Naive thymus-derived CD4-positive, alpha-beta T cell (primary cell): ENCODE results near the gene BANF2. TPM values are rescaled to one million over a fixed set of nuclear protein-coding genes. Genes with fewer than 3 reads are reported as not detected.

ENCODE experiments used
- ATAC-seq: fragments of 150-1000 bp; cut with Tn5 transposase; 2 replicates; pipeline ENCODE4 v1.10.0; 2021; ENCODE audit warnings: mild to moderate bottlenecking, moderate library complexity
- CTCF ChIA-PET: fragments of 350-600 bp; sonication (Branson Sonifier 250); formaldehyde crosslinking; loops from one replicate; lab custom pipeline; 2021; ENCODE audit warnings: antibody characterized with exemption; lab: Charles Lee
- POLR2A ChIA-PET: fragments of 350-600 bp; sonication (Branson Sonifier 250); formaldehyde crosslinking; loops from one replicate; lab custom pipeline; 2021; ENCODE audit warnings: antibody characterized with exemption, inconsistent platforms; lab: Charles Lee
- DNase-seq, 9 donors: peaks; one replicate each; pipeline versions ENCODE4 v3.0.0 to v3.0.0-alpha.2; 2020 to 2022; ENCODE audit warnings: mixed read lengths in 1 of 9
- H3K27ac ChIP-seq: one replicate; pipeline ENCODE4 v1.7.0; 2013; ENCODE audit warnings: mild to moderate bottlenecking, low read depth, low read length, moderate library complexity
- H3K27me3 ChIP-seq, 2 donors: one replicate each; pipeline ENCODE4 v1.7.0; 2013; ENCODE audit warnings: low read length in 2 of 2, mild to moderate bottlenecking in 2 of 2, moderate library complexity in 2 of 2; ENCODE audit not compliant: control insufficient read depth in 2 of 2, insufficient read depth in 2 of 2
- H3K36me3 ChIP-seq, 3 experiments: 1 replicate in 2 of 3; 2 replicates in 1 of 3; pipeline ENCODE4 v1.7.0; 2013; ENCODE audit warnings: low read length in 3 of 3, mild to moderate bottlenecking in 3 of 3, moderate library complexity in 1 of 3; ENCODE audit not compliant: insufficient read depth in 3 of 3, control insufficient read depth in 2 of 3
- H3K4me1 ChIP-seq, 2 donors: one replicate each; pipeline ENCODE4 v1.7.0; 2013; ENCODE audit warnings: low read length in 2 of 2, mild to moderate bottlenecking in 2 of 2, moderate library complexity in 1 of 2; ENCODE audit not compliant: control insufficient read depth in 2 of 2, insufficient read depth in 2 of 2
- H3K4me3 ChIP-seq: 2 replicates; pipeline ENCODE4 v1.7.0; 2013; ENCODE audit warnings: mild to moderate bottlenecking, low read length
- H3K9me3 ChIP-seq, 3 experiments: 1 replicate in 2 of 3; 2 replicates in 1 of 3; pipeline ENCODE4 v1.7.0; 2013; ENCODE audit warnings: low read length in 3 of 3; ENCODE audit not compliant: control insufficient read depth in 2 of 3
- H3K27ac Mint-ChIP-seq, 9 donors: one replicate each; pipeline ENCODE4 v1.8.0; 2020 to 2022; ENCODE audit warnings: mixed read lengths in 9 of 9, mild to moderate bottlenecking in 8 of 9, moderate library complexity in 5 of 9, inconsistent platforms in 2 of 9
- H3K27me3 Mint-ChIP-seq, 5 donors: one replicate each; pipeline ENCODE4 v1.8.0; 2021 to 2022; ENCODE audit warnings: mixed read lengths in 5 of 5, mild to moderate bottlenecking in 1 of 5
- H3K36me3 Mint-ChIP-seq, 5 donors: one replicate each; pipeline ENCODE4 v1.8.0; 2020 to 2022; ENCODE audit warnings: mixed read lengths in 5 of 5, mild to moderate bottlenecking in 3 of 5, inconsistent platforms in 1 of 5
- H3K4me1 Mint-ChIP-seq, 7 donors: one replicate each; pipeline ENCODE4 v1.8.0; 2020 to 2022; ENCODE audit warnings: mixed read lengths in 7 of 7, mild to moderate bottlenecking in 3 of 7, inconsistent platforms in 1 of 7
- H3K4me3 Mint-ChIP-seq, 10 donors: one replicate each; pipeline ENCODE4 v1.8.0; 2020 to 2022; ENCODE audit warnings: mild to moderate bottlenecking in 10 of 10, mixed read lengths in 10 of 10, moderate library complexity in 6 of 10, inconsistent platforms in 2 of 10
- H3K9me3 Mint-ChIP-seq, 11 donors: one replicate each; pipeline ENCODE4 v1.8.0; 2020 to 2022; ENCODE audit warnings: mixed read lengths in 11 of 11, mild to moderate bottlenecking in 4 of 11, inconsistent platforms in 1 of 11, moderate library complexity in 1 of 11
- intact Hi-C, 2 donors: fragments of 100-400 bp; cut with micrococcal nuclease; formaldehyde crosslinking; loops; one replicate each; pipeline ENCODE4 v1.15.1; 2023
- polyA plus RNA-seq, 2 donors: library from polyadenylated mRNA; unstranded; fragments of 300-500 nt; fragmentation: Illumina TruSeq; gene quantifications; one replicate each; pipeline ENCODE4 v1.2.3, GENCODE V29; 2021
- total RNA-seq, 6 experiments: library from RNA in 5 of 6; stranded (reverse) in 5 of 6; gene quantifications; 1 replicate in 5 of 6; 2 replicates in 1 of 6; pipeline ENCODE4 v1.2.3 and lab custom pipeline; 2021 to 2026

The BANF2 gene
- total and polyA plus RNA-seq, 7 experiments from 2014 or later = not detected

GRCh38 chr20:17723301-17723691 is 23.5 kb downstream of the BANF2 start:
- no peak overlapping the region for H3K4me3 Mint-ChIP-seq
- H3K4me1 Mint-ChIP-seq = no peaks in the 10 kb centered on the region
- H3K9me3 Mint-ChIP-seq = no peaks in the 10 kb centered on the region
- H3K27me3 Mint-ChIP-seq = peaks cover 4 to 27% (median 7%) of the 10 kb centered on the region in 5 donors
- no peak overlapping the region for H3K27ac Mint-ChIP-seq
- no peaks in the 10 kb centered on the region for H3K36me3 Mint-ChIP-seq
- no peaks in the 10 kb centered on the region for H3K27me3 ChIP-seq
- no peak overlapping the region for H3K4me3 ChIP-seq
- ChIA-PET CTCF (no interaction called here), POLR2A (no interaction called here)
- no peaks in the 10 kb centered on the region for H3K4me1 ChIP-seq
- intact Hi-C loops = no loop called here
- DNase-seq = no peak
- ATAC-seq = no peak
- H3K9me3 ChIP-seq = no peaks in the 10 kb centered on the region
- H3K36me3 ChIP-seq = no peaks in the 10 kb centered on the region
- H3K27ac ChIP-seq = no peak overlapping the region

GRCh38 chr20:17725094-17725835 is 25.5 kb downstream of the BANF2 start:
- no peak overlapping the region for H3K4me3 Mint-ChIP-seq
- Histone ChIP-seq H3K9me3 (no peaks in the 10 kb centered on the region), H3K4me3 (no peak overlapping the region), H3K27me3 (no peaks in the 10 kb centered on the region), H3K27ac (no peak overlapping the region), H3K36me3 (no peaks in the 10 kb centered on the region), H3K4me1 (no peaks in the 10 kb centered on the region)
- no peak for DNase-seq
- POLR2A ChIA-PET = no interaction called here
- intact Hi-C loops = no loop called here
- H3K36me3 Mint-ChIP-seq = no peaks in the 10 kb centered on the region
- no peak for ATAC-seq
- H3K4me1 Mint-ChIP-seq = no peaks in the 10 kb centered on the region
- no peaks in the 10 kb centered on the region for H3K9me3 Mint-ChIP-seq
- CTCF ChIA-PET = no interaction called here
- peaks cover 4 to 32% (median 15%) of the 10 kb centered on the region in 5 donors for H3K27me3 Mint-ChIP-seq
- no peak overlapping the region for H3K27ac Mint-ChIP-seq

- Mint-ChIP-seq H3K9me3 (no peaks in the 10 kb centered on the region), H3K4me1 (no peaks in the 10 kb centered on the region), H3K36me3 (no peaks in the 10 kb centered on the region), H3K4me3 (no peak overlapping the region), H3K27me3 (peaks cover 4 to 34% (median 18%) of the 10 kb centered on the region in 5 donors), H3K27ac (no peak overlapping the region)
- ATAC-seq (no peak), DNase-seq (no peak)
- intact Hi-C loops = no loop called here
- CTCF ChIA-PET = no interaction called here
- H3K4me3 ChIP-seq = no peak overlapping the region
- no peak overlapping the region for H3K27ac ChIP-seq
- no peaks in the 10 kb centered on the region for H3K4me1 ChIP-seq
- H3K27me3 ChIP-seq = no peaks in the 10 kb centered on the region
- no peaks in the 10 kb centered on the region for H3K9me3 ChIP-seq
- H3K36me3 ChIP-seq = no peaks in the 10 kb centered on the region
- POLR2A ChIA-PET = no interaction called here
Observed at GRCh38 chr20:17726902-17727301, 27.1 kb downstream of the BANF2 start.

GRCh38 chr20:17727351-17727750 is 27.6 kb downstream of the BANF2 start:
- no peaks in the 10 kb centered on the region for H3K9me3 ChIP-seq
- CTCF ChIA-PET = no interaction called here
- no peak overlapping the region for H3K4me3 ChIP-seq
- H3K36me3 ChIP-seq = no peaks in the 10 kb centered on the region
- Mint-ChIP-seq H3K4me3 (no peak overlapping the region), H3K27me3 (peaks cover 4 to 34% (median 18%) of the 10 kb centered on the region in 5 donors), H3K36me3 (no peaks in the 10 kb centered on the region), H3K9me3 (no peaks in the 10 kb centered on the region), H3K4me1 (no peaks in the 10 kb centered on the region), H3K27ac (no peak overlapping the region)
- ATAC-seq (no peak), DNase-seq (no peak)
- intact Hi-C loops = no loop called here
- no peaks in the 10 kb centered on the region for H3K4me1 ChIP-seq
- H3K27me3 ChIP-seq = no peaks in the 10 kb centered on the region
- POLR2A ChIA-PET = no interaction called here
- H3K27ac ChIP-seq = no peak overlapping the region

GRCh38 chr20:17728074-17728473 is 28.3 kb downstream of the BANF2 start:
- Histone ChIP-seq H3K36me3 (no peaks in the 10 kb centered on the region), H3K27ac (no peak overlapping the region), H3K27me3 (no peaks in the 10 kb centered on the region), H3K4me3 (no peak overlapping the region), H3K4me1 (no peaks in the 10 kb centered on the region), H3K9me3 (no peaks in the 10 kb centered on the region)
- ChIA-PET POLR2A (no interaction called here), CTCF (no interaction called here)
- no peak for DNase-seq
- Mint-ChIP-seq H3K27me3 (peaks cover 4 to 26% (median 15%) of the 10 kb centered on the region in 5 donors), H3K27ac (no peak overlapping the region), H3K9me3 (no peaks in the 10 kb centered on the region), H3K4me3 (no peak overlapping the region), H3K36me3 (no peaks in the 10 kb centered on the region), H3K4me1 (no peaks in the 10 kb centered on the region)
- ATAC-seq = no peak
- intact Hi-C loops = no loop called here

- CTCF ChIA-PET = no interaction called here
Observed at GRCh38 chr20:17730071-17730470, 30.3 kb downstream of the BANF2 start.

GRCh38 chr20:17731233-17731632 is 31.5 kb downstream of the BANF2 start:
- H3K4me1 ChIP-seq = no peaks in the 10 kb centered on the region
- no peak overlapping the region for H3K4me3 ChIP-seq
- ATAC-seq (no peak), DNase-seq (no peak)
- intact Hi-C loops = no loop called here
- H3K27ac ChIP-seq = no peak overlapping the region
- CTCF ChIA-PET = no interaction called here
- no peaks in the 10 kb centered on the region for H3K4me1 Mint-ChIP-seq
- H3K36me3 ChIP-seq = no peaks in the 10 kb centered on the region
- no peak overlapping the region for H3K27ac Mint-ChIP-seq
- POLR2A ChIA-PET = no interaction called here
- peaks cover 0 to 4% (median 0%) of the 10 kb centered on the region in 11 donors for H3K9me3 Mint-ChIP-seq
- no peaks in the 10 kb centered on the region for H3K27me3 ChIP-seq
- H3K9me3 ChIP-seq = no peaks in the 10 kb centered on the region
- no peaks in the 10 kb centered on the region for H3K36me3 Mint-ChIP-seq
- peaks cover 2 to 22% (median 15%) of the 10 kb centered on the region in 5 donors for H3K27me3 Mint-ChIP-seq
- H3K4me3 Mint-ChIP-seq = no peak overlapping the region

More at GRCh38 chr20:17730071-17730470, 30.3 kb downstream of the BANF2 start:
- Mint-ChIP-seq H3K4me3 (no peak overlapping the region), H3K9me3 (no peaks in the 10 kb centered on the region), H3K36me3 (no peaks in the 10 kb centered on the region), H3K27me3 (peaks cover 2 to 22% (median 15%) of the 10 kb centered on the region in 5 donors), H3K4me1 (no peaks in the 10 kb centered on the region), H3K27ac (no peak overlapping the region)
- Histone ChIP-seq H3K27ac (no peak overlapping the region), H3K4me3 (no peak overlapping the region), H3K27me3 (no peaks in the 10 kb centered on the region), H3K4me1 (no peaks in the 10 kb centered on the region), H3K36me3 (no peaks in the 10 kb centered on the region), H3K9me3 (no peaks in the 10 kb centered on the region)
- DNase-seq = no peak
- ATAC-seq = no peak
- POLR2A ChIA-PET = no interaction called here
- intact Hi-C loops = no loop called here
